ENCODE data around the gene SIMC1.

- no peak for TF ChIP-seq CTCF (conservative IDR thresholded peaks at IDR 0.05; ENCODE audit: low read depth, low read length)
- TF ChIP-seq POLR2A (IDR thresholded peaks at IDR 0.05; ENCODE audit: low read depth, low read length) = no peak
- no peak for TF ChIP-seq RCOR1 (IDR thresholded peaks at IDR 0.05; ENCODE audit: insufficient replicate concordance, low read length)
- no peak for TF ChIP-seq USF2 (IDR thresholded peaks at IDR 0.05; ENCODE audit: low read depth, low read length)
- TF ChIP-seq CHD1 (IDR thresholded peaks at IDR 0.05; ENCODE audit: low read depth, low read length) = no peak
- TF ChIP-seq RFX5 (IDR thresholded peaks at IDR 0.05; ENCODE audit: low read depth, low read length) = no peak
- no peak for TF ChIP-seq MAZ (IDR thresholded peaks at IDR 0.05; ENCODE audit: borderline replicate concordance, low read depth, low read length)
- no peak for TF ChIP-seq RAD21 (IDR thresholded peaks at IDR 0.05; ENCODE audit: low read length)
- no peak for TF ChIP-seq CEBPB (IDR thresholded peaks at IDR 0.05; ENCODE audit: low read depth, low read length)
Measured at GRCh38 chr5:176320577-176320976, 82.4 kb downstream of the SIMC1 start.

Data from IMR-90 (cell line).